GM12891 (cell line): Measurements from ENCODE around the gene RSPH10B2.
"Not testable (repeated sequence)": the region's sequence is repeated elsewhere in the genome, so short reads cannot be mapped to it uniquely, and the experiment has no call there.

Source experiments
- POLR2A ChIP-seq: IDR thresholded peaks from 2 replicates; pipeline ENCODE4 v1.6.1; 2011; ENCODE audit warnings: low read depth, low read length, control low read depth
- POLR2AphosphoS5 ChIP-seq: IDR thresholded peaks from 2 replicates; pipeline ENCODE4 v1.6.1; 2011; ENCODE audit warnings: low read depth, low read length, control low read depth

GRCh38 chr7:6807393-6807918 is 53.6 kb downstream of the RSPH10B2 start:
- not testable (repeated sequence) for TF ChIP-seq POLR2A, POLR2AphosphoS5
